ENCODE results near the gene MYNN.

The MYNN gene

DNA sequence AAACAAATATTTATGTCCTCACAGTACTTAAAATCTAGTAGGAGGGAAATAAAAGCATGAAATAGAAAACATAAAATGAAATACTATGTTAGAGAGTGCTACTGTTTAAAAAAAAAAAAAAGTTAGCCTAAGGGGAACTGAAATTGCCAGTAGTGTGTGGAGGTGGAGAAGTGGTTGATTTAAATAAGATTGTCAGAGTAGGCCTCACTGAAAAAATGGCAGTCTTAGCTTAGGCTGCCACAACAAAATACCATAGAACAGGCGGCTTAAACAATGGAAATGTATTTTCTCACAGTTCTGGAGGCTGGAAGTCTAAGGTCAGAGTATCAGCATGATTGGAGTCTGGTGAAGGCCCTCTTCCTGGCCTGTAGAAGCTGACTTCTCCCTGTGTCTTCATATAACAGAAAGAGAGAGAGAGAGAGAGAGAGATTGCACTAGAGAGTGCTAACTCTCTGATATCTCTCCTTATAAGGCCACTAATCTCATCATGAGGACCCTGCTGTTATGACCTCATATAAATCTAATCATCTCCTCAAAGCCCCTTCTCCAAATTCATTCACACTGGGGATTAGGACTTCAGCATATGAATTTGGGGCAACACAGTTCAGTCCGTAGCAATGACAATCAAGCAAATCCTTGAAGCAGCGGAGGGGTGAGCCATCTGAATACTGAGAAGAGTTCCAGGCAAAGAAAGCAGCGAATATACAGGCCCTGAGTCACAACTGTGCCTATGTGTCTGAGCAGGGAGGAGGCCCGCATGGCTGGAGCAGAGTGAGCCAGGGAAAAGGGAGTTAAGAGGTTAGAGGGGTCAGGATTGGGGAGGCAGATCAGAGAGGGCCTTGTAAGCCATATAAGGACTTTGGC, 63.1 kb downstream of the MYNN start:
- FAIRE-seq, result no peak

GRCh38 chr3:169836942-169837275, 63.7 kb downstream of the MYNN start:
- FAIRE-seq, result no peak

GRCh38 chr3:169838511-169839030, 65.4 kb downstream of the MYNN start:
- no peak for FAIRE-seq

Measured in G401.6 (cell line).